Measurements from ENCODE around the gene SCD.

The SCD gene

GRCh38 chr10:100307684-100308083, 39.3 kb upstream of the SCD start:
- DNase-seq (ENCODE audit: extremely low spot score) = no peak
- CTCF ChIA-PET = no interaction called here
- no peak for TF ChIP-seq TARDBP (IDR thresholded peaks at IDR 0.05)
- no peak for TF ChIP-seq LEF1 (IDR thresholded peaks at IDR 0.05; ENCODE audit: borderline replicate concordance)
- no peak for TF ChIP-seq HDGF (IDR thresholded peaks at IDR 0.05; ENCODE audit: borderline replicate concordance)
- TF ChIP-seq FOXA1 (IDR thresholded peaks at IDR 0.05) = no peak
- TF ChIP-seq ELF4 (IDR thresholded peaks at IDR 0.05) = no peak
- no peak for TF ChIP-seq L3MBTL2 (conservative IDR thresholded peaks at IDR 0.05)
- TF ChIP-seq SUZ12 (IDR thresholded peaks at IDR 0.05) = no peak
- no peak for TF ChIP-seq ZNF384 (IDR thresholded peaks at IDR 0.05)
- POLR2A ChIA-PET = no interaction called here

GRCh38 chr10:100311298-100311697, 35.7 kb upstream of the SCD start:
- CTCF ChIA-PET = interaction anchor here (0.9 kb wide), 1 partner anchor 9 kb away, joined by 3 read pairs; no protein-coding TSS in a partner anchor

GRCh38 chr10:100315615-100316014, 31.4 kb upstream of the SCD start:
- TF ChIP-seq ELF4 (IDR thresholded peaks at IDR 0.05) = no peak
- no peak for TF ChIP-seq L3MBTL2 (conservative IDR thresholded peaks at IDR 0.05)
- TF ChIP-seq FOXM1 (IDR thresholded peaks at IDR 0.05; ENCODE audit: borderline replicate concordance) = no peak
- no peak for TF ChIP-seq ZNF384 (IDR thresholded peaks at IDR 0.05)
- TF ChIP-seq TARDBP (IDR thresholded peaks at IDR 0.05) = no peak
- TF ChIP-seq SP1 (IDR thresholded peaks at IDR 0.05) = no peak
- TF ChIP-seq NFRKB (IDR thresholded peaks at IDR 0.05) = no peak
- no peak for TF ChIP-seq BHLHE40 (IDR thresholded peaks at IDR 0.05; ENCODE audit: borderline replicate concordance)
- TF ChIP-seq SUZ12 (IDR thresholded peaks at IDR 0.05) = no peak
- no peak for TF ChIP-seq CTBP1 (IDR thresholded peaks at IDR 0.05; ENCODE audit: borderline replicate concordance)
- TF ChIP-seq ARNT (IDR thresholded peaks at IDR 0.05) = no peak
- TF ChIP-seq FOXK2 (IDR thresholded peaks at IDR 0.05) = no peak
- TF ChIP-seq FOXA1 (IDR thresholded peaks at IDR 0.05) = no peak
- no peak for TF ChIP-seq HDGF (IDR thresholded peaks at IDR 0.05; ENCODE audit: borderline replicate concordance)
- no peak for TF ChIP-seq LEF1 (IDR thresholded peaks at IDR 0.05; ENCODE audit: borderline replicate concordance)

More at GRCh38 chr10:100311298-100311697, 35.7 kb upstream of the SCD start:
- DNase-seq (ENCODE audit: extremely low spot score) = no peak
- no peak for TF ChIP-seq HDGF (IDR thresholded peaks at IDR 0.05; ENCODE audit: borderline replicate concordance)
- TF ChIP-seq FOXA1 (IDR thresholded peaks at IDR 0.05) = no peak
- TF ChIP-seq FOXK2 (IDR thresholded peaks at IDR 0.05) = no peak
- no peak for TF ChIP-seq NFRKB (IDR thresholded peaks at IDR 0.05)
- no peak for TF ChIP-seq ELF4 (IDR thresholded peaks at IDR 0.05)
- TF ChIP-seq CTBP1 (IDR thresholded peaks at IDR 0.05; ENCODE audit: borderline replicate concordance) = no peak
- TF ChIP-seq PKNOX1 (IDR thresholded peaks at IDR 0.05) = no peak
- no peak for TF ChIP-seq LEF1 (IDR thresholded peaks at IDR 0.05; ENCODE audit: borderline replicate concordance)
- no peak for TF ChIP-seq FOXM1 (IDR thresholded peaks at IDR 0.05; ENCODE audit: borderline replicate concordance)
- TF ChIP-seq TARDBP (IDR thresholded peaks at IDR 0.05) = no peak
- no peak for TF ChIP-seq L3MBTL2 (conservative IDR thresholded peaks at IDR 0.05)
- no peak for TF ChIP-seq BHLHE40 (IDR thresholded peaks at IDR 0.05; ENCODE audit: borderline replicate concordance)
- POLR2A ChIA-PET = interaction anchor here (0.7 to 1.1 kb wide), 2 partner anchors 24 to 38 kb away, joined by 3 read pairs; no protein-coding TSS in a partner anchor

GRCh38 chr10:100318207-100318606, 28.8 kb upstream of the SCD start:
- ChIA-PET CTCF (no interaction called here), POLR2A (no interaction called here)
- DNase-seq (ENCODE audit: extremely low spot score) = no peak
- TF ChIP-seq BHLHE40 (IDR thresholded peaks at IDR 0.05; ENCODE audit: borderline replicate concordance) (no peak), L3MBTL2 (conservative IDR thresholded peaks at IDR 0.05) (no peak), NFRKB (IDR thresholded peaks at IDR 0.05) (no peak), SUZ12 (IDR thresholded peaks at IDR 0.05) (no peak), FOXK2 (IDR thresholded peaks at IDR 0.05) (no peak), CTBP1 (IDR thresholded peaks at IDR 0.05; ENCODE audit: borderline replicate concordance) (no peak), HDGF (IDR thresholded peaks at IDR 0.05; ENCODE audit: borderline replicate concordance) (no peak), ZNF384 (IDR thresholded peaks at IDR 0.05) (no peak), FOXA1 (IDR thresholded peaks at IDR 0.05) (no peak), SP1 (IDR thresholded peaks at IDR 0.05) (no peak), ARNT (IDR thresholded peaks at IDR 0.05) (no peak), TARDBP (IDR thresholded peaks at IDR 0.05) (no peak), FOXM1 (IDR thresholded peaks at IDR 0.05; ENCODE audit: borderline replicate concordance) (no peak), LEF1 (IDR thresholded peaks at IDR 0.05; ENCODE audit: borderline replicate concordance) (no peak), PKNOX1 (IDR thresholded peaks at IDR 0.05) (no peak), ELF4 (IDR thresholded peaks at IDR 0.05) (no peak)

More at GRCh38 chr10:100315615-100316014, 31.4 kb upstream of the SCD start:
- ChIA-PET POLR2A (no interaction called here), CTCF (interaction anchor here (0.6 to 0.9 kb wide), 2 partner anchors 12 to 13 kb away, joined by 3 read pairs; no protein-coding TSS in a partner anchor)
- no peak for DNase-seq (ENCODE audit: extremely low spot score)

- POLR2A ChIA-PET = no interaction called here
- no peak for DNase-seq (ENCODE audit: extremely low spot score)
- CTCF ChIA-PET = interaction anchor here (0.6 kb wide), 2 partner anchors 17 to 424 kb away, joined by 3 to 5 read pairs; no protein-coding TSS in a partner anchor
- TF ChIP-seq ZNF384 (IDR thresholded peaks at IDR 0.05) = no peak
- no peak for TF ChIP-seq TARDBP (IDR thresholded peaks at IDR 0.05)
- TF ChIP-seq BHLHE40 (IDR thresholded peaks at IDR 0.05; ENCODE audit: borderline replicate concordance) = no peak
- no peak for TF ChIP-seq SUZ12 (IDR thresholded peaks at IDR 0.05)
- no peak for TF ChIP-seq CTBP1 (IDR thresholded peaks at IDR 0.05; ENCODE audit: borderline replicate concordance)
- TF ChIP-seq LEF1 (IDR thresholded peaks at IDR 0.05; ENCODE audit: borderline replicate concordance) = no peak
These were observed 27.2 kb upstream of the SCD start for GRCh38 chr10:100319707-100320402.

GRCh38 chr10:100325158-100325557, 21.9 kb upstream of the SCD start:
- DNase-seq (ENCODE audit: extremely low spot score) = no peak
- CTCF ChIA-PET = no interaction called here
- POLR2A ChIA-PET = no interaction called here
- TF ChIP-seq L3MBTL2 (conservative IDR thresholded peaks at IDR 0.05) = no peak
- TF ChIP-seq BHLHE40 (IDR thresholded peaks at IDR 0.05; ENCODE audit: borderline replicate concordance) = no peak
- TF ChIP-seq FOXM1 (IDR thresholded peaks at IDR 0.05; ENCODE audit: borderline replicate concordance) = no peak
- no peak for TF ChIP-seq NFRKB (IDR thresholded peaks at IDR 0.05)
